ENCODE data around the gene CST9L. TPM values are rescaled to one million over a fixed set of nuclear protein-coding genes. Genes with fewer than 3 reads are reported as not detected.

CST9L gene
- total and polyA plus RNA-seq, 10 of the 15 experiments (the other 5 are each of a cell fraction or from before 2014, with no cell fraction given): not detected

DNA sequence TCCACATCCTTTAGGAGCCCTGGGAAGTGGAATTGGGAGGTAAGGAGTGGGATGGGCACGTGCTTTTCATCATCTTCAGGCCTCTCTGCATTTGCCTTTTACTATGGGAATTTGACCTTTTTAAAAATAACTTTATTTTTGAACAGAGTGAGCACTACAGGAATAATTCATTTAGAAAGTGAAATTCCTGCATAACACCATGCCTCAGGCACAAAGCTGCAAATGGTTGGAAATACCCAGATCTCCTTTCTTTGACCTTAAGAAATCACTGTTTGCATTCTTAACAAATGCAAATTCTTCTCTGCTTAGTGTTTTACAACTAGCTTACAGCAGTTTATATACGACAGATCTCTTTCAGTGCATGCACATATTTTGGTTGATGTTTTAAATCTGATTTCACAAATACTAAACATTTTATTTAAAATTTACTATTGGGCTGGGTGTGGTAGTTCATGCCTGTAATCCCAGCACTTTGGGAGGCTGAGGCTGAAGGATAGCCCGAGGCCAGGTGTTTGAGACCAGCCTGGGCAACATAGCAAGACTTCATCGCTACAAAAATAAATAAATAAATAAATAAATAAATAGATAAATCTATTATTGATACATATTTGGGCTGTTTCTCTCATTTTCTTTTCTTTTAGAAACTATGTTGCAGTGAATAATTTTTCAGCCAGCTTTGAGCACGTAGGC, 52.9 kb downstream of the CST9L start:
- no peaks in the 10 kb centered on the region for H3K79me2 ChIP-seq (ENCODE audit: control insufficient read depth, insufficient read depth, low read length)
- FAIRE-seq (no peak), DNase-seq (ENCODE audit: low read depth, low spot score) (no peak), ATAC-seq (no peak)
- 13% methylated on average over 5 of the region's 5 CpGs for WGBS (ENCODE audit: insufficient coverage, insufficient replicate concordance, low lambda C conversion rate, missing lambda C conversion rate)
- H3K4me3 ChIP-seq: no peak overlapping the region
- ChIA-PET SMC1A (ENCODE audit: uncharacterized antibody, unreplicated experiment) (no interaction called here), POLR2A (no interaction called here), RAD21 (ENCODE audit: unreplicated experiment) (no interaction called here), CTCF (no interaction called here)
- H3K9me3 ChIP-seq (replicated peaks; ENCODE audit: control insufficient read depth, insufficient read depth, low read length): peaks cover 3% of the 10 kb centered on the region; the same call in 2 of the 3 replicates
- H3K4me2 ChIP-seq (ENCODE audit: control insufficient read depth, insufficient read depth): peak overlapping the region; percentile 19; the same call in 1 of the 2 replicates
- no peaks in the 10 kb centered on the region for H4K20me1 ChIP-seq (ENCODE audit: control insufficient read depth, insufficient read depth)
- H3K36me3 ChIP-seq (ENCODE audit: control insufficient read depth in 2 of 2, insufficient read depth in 2 of 2, low read length in 1 of 2): no peaks in the 10 kb centered on the region
- intact Hi-C loops (cut with micrococcal nuclease; ENCODE audit: unreplicated experiment) (no loop called here), in situ Hi-C loops (cut with MboI) (no loop called here)
- no peak overlapping the region for H2AFZ ChIP-seq (ENCODE audit: control insufficient read depth, low read depth, low read length)
- H3K4me1 ChIP-seq (ENCODE audit: control insufficient read depth, insufficient read depth, low read length): no peaks in the 10 kb centered on the region
- H3K27me3 ChIP-seq (replicated peaks in 1 of 2; ENCODE audit: control insufficient read depth in 2 of 2, insufficient read depth in 2 of 2, low read length in 1 of 2): no peaks in the 10 kb centered on the region
- H3K9ac ChIP-seq (ENCODE audit: control insufficient read depth, insufficient read depth, low read length): no peak overlapping the region
- no peak overlapping the region for H3K27ac ChIP-seq (ENCODE audit: control insufficient read depth, insufficient read depth)
- no peak for TF ChIP-seq SIX5 (IDR thresholded peaks at IDR 0.05; ENCODE audit: low read depth, low read length, severe bottlenecking)
- peak; percentile 50 for TF ChIP-seq JUNB (IDR thresholded peaks at IDR 0.05)
- TF ChIP-seq, protein P1, sequence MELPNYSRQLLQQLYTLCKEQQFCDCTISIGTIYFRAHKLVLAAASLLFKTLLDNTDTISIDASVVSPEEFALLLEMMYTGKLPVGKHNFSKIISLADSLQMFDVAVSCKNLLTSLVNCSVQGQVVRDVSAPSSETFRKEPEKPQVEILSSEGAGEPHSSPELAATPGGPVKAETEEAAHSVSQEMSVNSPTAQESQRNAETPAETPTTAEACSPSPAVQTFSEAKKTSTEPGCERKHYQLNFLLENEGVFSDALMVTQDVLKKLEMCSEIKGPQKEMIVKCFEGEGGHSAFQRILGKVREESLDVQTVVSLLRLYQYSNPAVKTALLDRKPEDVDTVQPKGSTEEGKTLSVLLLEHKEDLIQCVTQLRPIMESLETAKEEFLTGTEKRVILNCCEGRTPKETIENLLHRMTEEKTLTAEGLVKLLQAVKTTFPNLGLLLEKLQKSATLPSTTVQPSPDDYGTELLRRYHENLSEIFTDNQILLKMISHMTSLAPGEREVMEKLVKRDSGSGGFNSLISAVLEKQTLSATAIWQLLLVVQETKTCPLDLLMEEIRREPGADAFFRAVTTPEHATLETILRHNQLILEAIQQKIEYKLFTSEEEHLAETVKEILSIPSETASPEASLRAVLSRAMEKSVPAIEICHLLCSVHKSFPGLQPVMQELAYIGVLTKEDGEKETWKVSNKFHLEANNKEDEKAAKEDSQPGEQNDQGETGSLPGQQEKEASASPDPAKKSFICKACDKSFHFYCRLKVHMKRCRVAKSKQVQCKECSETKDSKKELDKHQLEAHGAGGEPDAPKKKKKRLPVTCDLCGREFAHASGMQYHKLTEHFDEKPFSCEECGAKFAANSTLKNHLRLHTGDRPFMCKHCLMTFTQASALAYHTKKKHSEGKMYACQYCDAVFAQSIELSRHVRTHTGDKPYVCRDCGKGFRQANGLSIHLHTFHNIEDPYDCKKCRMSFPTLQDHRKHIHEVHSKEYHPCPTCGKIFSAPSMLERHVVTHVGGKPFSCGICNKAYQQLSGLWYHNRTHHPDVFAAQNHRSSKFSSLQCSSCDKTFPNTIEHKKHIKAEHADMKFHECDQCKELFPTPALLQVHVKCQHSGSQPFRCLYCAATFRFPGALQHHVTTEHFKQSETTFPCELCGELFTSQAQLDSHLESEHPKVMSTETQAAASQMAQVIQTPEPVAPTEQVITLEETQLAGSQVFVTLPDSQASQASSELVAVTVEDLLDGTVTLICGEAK (IDR thresholded peaks at IDR 0.05; ENCODE audit: borderline replicate concordance): peak; percentile 61
- no peak for TF ChIP-seq TAF1 (IDR thresholded peaks at IDR 0.05; ENCODE audit: borderline replicate concordance, low read depth, low read length)
- BruUV-seq (replicated peaks): no TSS peak
